ENCODE measurements around the gene KIF1B.

- TF ChIP-seq, protein P1, sequence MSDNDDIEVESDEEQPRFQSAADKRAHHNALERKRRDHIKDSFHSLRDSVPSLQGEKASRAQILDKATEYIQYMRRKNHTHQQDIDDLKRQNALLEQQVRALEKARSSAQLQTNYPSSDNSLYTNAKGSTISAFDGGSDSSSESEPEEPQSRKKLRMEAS (IDR thresholded peaks at IDR 0.05), result no peak
- TF ChIP-seq CEBPB (IDR thresholded peaks at IDR 0.05) (no peak), CREB1 (IDR thresholded peaks at IDR 0.05; ENCODE audit: low read depth) (no peak), EGR1 (IDR thresholded peaks at IDR 0.05) (no peak), YY1 (IDR thresholded peaks at IDR 0.05; ENCODE audit: low read depth) (no peak)
These were observed 24.6 kb upstream of the KIF1B start for GRCh38 chr1:10185759-10186158.

Measured in Ishikawa (cell line).